Testis (tissue), 2 donors: ENCODE data around the gene CCDC71L.

Experiments used
- CTCF ChIP-seq, 3 experiments: fragments of 450-650 bp in 2 of 3; fragments of 200-600 bp in 1 of 3; sonication (generic) in 1 of 3; IDR thresholded peaks; one replicate each; pipeline ENCODE4 v1.5.1; 2016 to 2019; ENCODE audit warnings: antibody characterized with exemption in 3 of 3, mild to moderate bottlenecking in 2 of 3, moderate library complexity in 1 of 3
- POLR2A ChIP-seq: fragments of 450-650 bp; IDR thresholded peaks from one replicate; pipeline ENCODE4 v1.6.1; 2017; ENCODE audit warnings: antibody characterized with exemption, mild to moderate bottlenecking, moderate library complexity

GRCh38 chr7:106623853-106624252, 37.1 kb downstream of the CCDC71L start:
- no peak for TF ChIP-seq CTCF (IDR thresholded peaks at IDR 0.05)
- TF ChIP-seq POLR2A, result no peak
